KMS-11 (cell line): ENCODE data around the gene BGN.

Experiments used
- H2AFZ ChIP-seq: fragments of 200-600 bp; sonication (generic); 2 replicates; pipeline ENCODE4 v1.6.1; 2016; ENCODE audit warnings: antibody characterized with exemption, mixed run types, low read depth
- H3K27ac ChIP-seq: fragments of 200-600 bp; sonication (generic); 2 replicates; pipeline ENCODE4 v1.6.1; 2016; ENCODE audit warnings: mild to moderate bottlenecking, mixed run types
- H3K27me3 ChIP-seq: fragments of 200-600 bp; sonication (generic); 2 replicates; pipeline ENCODE4 v1.6.1; 2017; ENCODE audit warnings: mild to moderate bottlenecking, low read depth, mixed run types, moderate library complexity; ENCODE audit not compliant: insufficient read depth
- H3K36me3 ChIP-seq: fragments of 200-600 bp; sonication (generic); 2 replicates; pipeline ENCODE4 v1.6.1; 2017; ENCODE audit warnings: mild to moderate bottlenecking, mixed run types; ENCODE audit not compliant: insufficient read depth
- H3K4me1 ChIP-seq: fragments of 200-600 bp; sonication (generic); 2 replicates; pipeline ENCODE4 v1.6.1; 2016; ENCODE audit warnings: mild to moderate bottlenecking, low read depth, mixed run types; ENCODE audit not compliant: poor library complexity, severe bottlenecking
- H3K4me2 ChIP-seq: fragments of 200-600 bp; sonication (generic); 2 replicates; pipeline ENCODE4 v1.7.0; 2016; ENCODE audit warnings: mild to moderate bottlenecking, mixed run types
- H3K4me3 ChIP-seq: fragments of 200-600 bp; sonication (generic); IDR thresholded peaks from 2 replicates; pipeline ENCODE4 v1.6.1; 2017; ENCODE audit warnings: low read depth, low read length, mixed read lengths; ENCODE audit not compliant: insufficient read depth
- H3K79me2 ChIP-seq: fragments of 200-600 bp; sonication (generic); 2 replicates; pipeline ENCODE4 v1.6.1; 2016; ENCODE audit warnings: low read depth, mixed run types; ENCODE audit not compliant: insufficient read depth
- H3K9ac ChIP-seq: fragments of 200-600 bp; sonication (generic); 2 replicates; pipeline ENCODE4 v1.6.1; 2016; ENCODE audit warnings: mild to moderate bottlenecking, mixed run types
- H4K20me1 ChIP-seq: fragments of 200-600 bp; sonication (generic); 2 replicates; pipeline ENCODE4 v1.6.1; 2016; ENCODE audit warnings: mild to moderate bottlenecking, mixed run types; ENCODE audit not compliant: insufficient read depth
- CTCF ChIP-seq: fragments of 200-600 bp; sonication (generic); conservative IDR thresholded peaks from 2 replicates; pipeline ENCODE4 v1.6.1; 2017; ENCODE audit warnings: low read depth, mild to moderate bottlenecking, antibody characterized with exemption, low read length, moderate library complexity, mixed read lengths

BGN gene

GRCh38 chrX:153557618-153558355, 63.0 kb downstream of the BGN start:
- Histone ChIP-seq H3K27ac (no peak overlapping the region), H3K27me3 (peaks cover 51% of the 10 kb centered on the region), H3K36me3 (no peaks in the 10 kb centered on the region), H4K20me1 (no peaks in the 10 kb centered on the region), H3K4me3 (no peak overlapping the region), H3K79me2 (no peaks in the 10 kb centered on the region), H2AFZ (no peak overlapping the region), H3K4me1 (no peaks in the 10 kb centered on the region), H3K9ac (no peak overlapping the region), H3K4me2 (no peak overlapping the region)
- no peak for TF ChIP-seq CTCF
